ACC112 (cell line): Measurements from ENCODE around the gene NFASC.

ENCODE experiments used
- H2AFZ ChIP-seq: fragments of 200-600 bp; sonication (generic); one replicate; pipeline ENCODE4 v1.6.0; 2017; ENCODE audit warnings: antibody characterized with exemption, low read length; ENCODE audit not compliant: unreplicated experiment
- H3K27ac ChIP-seq: fragments of 200-600 bp; sonication (generic); 2 replicates; pipeline ENCODE4 v1.5.1; 2014; ENCODE audit warnings: low read depth, mild to moderate bottlenecking, antibody characterized with exemption, low read length, moderate library complexity
- H3K27me3 ChIP-seq: fragments of 200-600 bp; sonication (generic); 2 replicates; pipeline ENCODE4 v1.6.1; 2014; ENCODE audit warnings: mild to moderate bottlenecking, antibody characterized with exemption, low read length, moderate library complexity, mixed read lengths; ENCODE audit not compliant: insufficient read depth
- H3K36me3 ChIP-seq: fragments of 200-600 bp; sonication (generic); 2 replicates; pipeline ENCODE4 v1.6.1; 2016; ENCODE audit warnings: mild to moderate bottlenecking, antibody characterized with exemption, low read length, moderate library complexity, mixed read lengths; ENCODE audit not compliant: insufficient read depth
- H3K4me1 ChIP-seq: fragments of 200-600 bp; sonication (generic); one replicate; pipeline ENCODE4 v1.6.1; 2016; ENCODE audit warnings: low read length, mixed read lengths; ENCODE audit not compliant: insufficient read depth, unreplicated experiment, control insufficient read depth
- H3K4me3 ChIP-seq: fragments of 200-600 bp; sonication (generic); 2 replicates; pipeline ENCODE4 v1.5.1; 2014; ENCODE audit warnings: mild to moderate bottlenecking, low read depth, low read length
- H3K79me2 ChIP-seq: fragments of 200-600 bp; sonication (generic); one replicate; pipeline ENCODE4 v1.6.0; 2016; ENCODE audit warnings: low read length; ENCODE audit not compliant: control insufficient read depth, unreplicated experiment, insufficient read depth

Gene NFASC

DNA sequence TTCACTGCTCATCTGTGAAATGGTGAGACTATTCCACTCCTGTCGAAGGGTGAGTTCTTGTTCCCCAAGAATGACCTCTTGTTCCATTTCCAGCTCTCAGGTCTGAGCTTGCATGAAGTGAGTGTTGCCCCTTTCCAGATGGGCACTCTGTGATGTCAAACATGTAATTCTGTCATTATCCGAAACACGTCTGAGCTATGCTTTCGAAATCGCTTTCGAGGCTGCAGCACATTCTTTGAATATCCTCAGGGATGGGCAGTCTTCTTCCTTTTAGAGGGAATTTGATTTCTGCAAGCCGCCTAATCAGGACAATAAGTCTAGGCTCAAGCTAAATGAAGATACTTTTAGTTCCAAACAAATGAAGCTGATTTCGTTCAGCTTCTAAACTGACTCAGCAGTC is 15.1 kb downstream of the NFASC start:
- Histone ChIP-seq H3K36me3 (no peaks in the 10 kb centered on the region), H3K27me3 (no peaks in the 10 kb centered on the region), H3K27ac (peak overlapping the region; percentile 85), H2AFZ (peak overlapping the region; percentile 55), H3K4me1 (peaks cover 40% of the 10 kb centered on the region), H3K79me2 (peaks cover 3% of the 10 kb centered on the region), H3K4me3 (peak overlapping the region; percentile 74)

DNA sequence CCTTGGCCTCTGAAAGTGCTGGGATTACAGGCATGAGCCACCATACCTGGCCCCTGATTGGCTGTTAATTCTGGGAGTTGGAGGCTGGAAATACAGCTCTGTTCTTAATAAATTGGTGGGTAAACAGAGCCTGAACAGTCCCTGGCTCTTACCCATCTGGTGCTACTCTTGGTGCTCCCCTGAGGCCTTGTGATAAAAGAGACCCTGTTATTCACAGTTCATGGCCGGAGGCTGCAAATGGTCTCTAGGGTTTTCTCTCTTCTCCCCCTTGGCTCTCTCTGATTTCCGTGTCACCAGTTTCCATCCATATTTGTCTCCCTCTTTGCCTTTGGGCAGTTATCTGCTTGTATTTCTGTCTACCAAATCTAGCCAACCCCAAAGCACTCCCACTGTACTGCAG is 17.2 kb downstream of the NFASC start:
- Histone ChIP-seq H3K27me3 (no peaks in the 10 kb centered on the region), H3K4me3 (no peak overlapping the region), H3K4me1 (peaks cover 53% of the 10 kb centered on the region), H3K36me3 (peaks cover 4% of the 10 kb centered on the region; the same call in 1 of the 2 replicates), H3K79me2 (peaks cover 3% of the 10 kb centered on the region), H3K27ac (peak overlapping the region; percentile 72), H2AFZ (no peak overlapping the region)

DNA sequence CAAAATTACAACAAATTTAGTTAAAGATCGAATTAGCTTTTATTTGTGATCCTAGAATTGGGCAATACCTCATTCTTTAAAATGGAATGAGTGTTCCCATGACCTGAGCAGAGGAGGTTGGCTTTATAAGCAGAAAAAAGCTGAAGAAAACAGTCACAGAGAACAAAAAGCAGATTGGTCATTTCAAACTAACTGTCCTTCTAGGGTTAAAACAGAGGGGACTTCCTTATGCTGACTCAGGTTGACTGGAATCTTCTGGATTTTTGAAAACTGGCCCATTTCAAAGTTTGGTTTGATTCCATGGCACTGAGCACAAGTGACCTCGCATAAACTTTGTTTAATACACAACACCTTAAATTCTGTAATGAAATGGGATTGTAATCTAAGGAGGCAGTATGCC is 17.6 kb downstream of the NFASC start:
- H3K4me3 ChIP-seq = no peak overlapping the region
- no peaks in the 10 kb centered on the region for H3K27me3 ChIP-seq
- H3K79me2 ChIP-seq = peaks cover 3% of the 10 kb centered on the region
- H3K4me1 ChIP-seq = peaks cover 58% of the 10 kb centered on the region
- H2AFZ ChIP-seq = no peak overlapping the region
- peak overlapping the region; percentile 72 for H3K27ac ChIP-seq
- peaks cover 4% of the 10 kb centered on the region; the same call in 1 of the 2 replicates for H3K36me3 ChIP-seq

DNA sequence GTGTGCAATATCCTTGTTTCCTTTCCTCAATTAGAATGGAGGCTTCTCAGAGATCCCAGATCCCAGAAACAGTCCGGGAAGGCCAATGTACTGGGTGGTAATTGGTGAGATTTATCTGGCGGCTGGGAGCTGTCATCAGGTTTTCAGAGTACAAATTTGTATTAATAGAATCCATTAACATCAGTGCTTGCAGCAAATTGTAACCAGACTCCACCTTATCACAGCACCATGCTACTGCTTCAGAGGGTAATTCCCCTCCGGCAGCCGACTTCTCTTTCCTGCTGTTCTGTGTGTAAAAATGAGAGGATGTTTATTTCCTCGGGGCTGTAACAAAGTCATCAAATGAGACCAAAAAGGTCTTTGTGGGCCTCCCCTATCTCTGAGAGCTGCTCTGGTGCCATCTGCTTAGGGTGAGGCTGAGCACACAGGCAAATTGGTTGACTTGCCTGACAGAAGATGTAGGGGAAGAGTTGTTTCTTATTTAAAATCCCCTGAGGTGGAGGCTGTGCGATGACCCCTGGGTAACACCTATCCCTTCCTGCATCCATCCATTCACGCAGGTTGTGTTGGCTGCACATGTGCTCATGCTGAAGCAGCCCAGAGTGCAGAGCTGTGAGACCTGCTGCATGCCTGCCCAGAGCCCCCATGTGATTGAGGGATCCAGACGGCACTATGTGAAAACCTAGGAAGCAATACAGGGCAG is 19.2 kb downstream of the NFASC start:
- H3K27ac ChIP-seq = no peak overlapping the region

DNA sequence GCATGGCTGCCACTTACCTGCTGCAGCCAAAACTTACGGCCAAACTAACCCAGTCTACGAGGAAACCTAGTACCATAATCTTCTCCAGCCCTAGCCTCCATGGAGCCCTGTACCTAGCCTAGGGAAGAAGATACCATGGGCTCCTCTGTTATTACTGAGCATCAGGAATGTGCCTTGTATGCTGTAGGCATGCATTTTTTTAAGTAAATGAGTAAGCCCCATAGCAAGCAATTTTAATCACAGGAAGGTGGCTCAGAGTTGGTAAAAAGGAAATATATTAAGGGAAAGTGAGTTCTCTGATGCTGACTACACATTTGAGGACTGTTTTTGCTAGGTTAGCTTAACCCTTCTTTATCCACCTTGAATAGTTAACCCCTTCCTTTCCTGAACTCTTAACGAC is 21.2 kb downstream of the NFASC start:
- peaks cover 4% of the 10 kb centered on the region; the same call in 1 of the 2 replicates for H3K36me3 ChIP-seq
- H3K4me3 ChIP-seq = no peak overlapping the region; the same call in 1 of the 2 replicates
- H3K4me1 ChIP-seq = peaks cover 54% of the 10 kb centered on the region
- H3K79me2 ChIP-seq = peaks cover 9% of the 10 kb centered on the region
- no peak overlapping the region; the same call in 1 of the 2 replicates for H3K27ac ChIP-seq
- H3K27me3 ChIP-seq = no peaks in the 10 kb centered on the region
- no peak overlapping the region for H2AFZ ChIP-seq

More for the DNA sequence above, 19.2 kb downstream of the NFASC start:
- H3K27me3 ChIP-seq = no peaks in the 10 kb centered on the region
- H2AFZ ChIP-seq = no peak overlapping the region
- H3K36me3 ChIP-seq = peaks cover 4% of the 10 kb centered on the region; the same call in 1 of the 2 replicates
- H3K79me2 ChIP-seq = no peaks in the 10 kb centered on the region
- H3K4me3 ChIP-seq = no peak overlapping the region
- H3K4me1 ChIP-seq = peaks cover 68% of the 10 kb centered on the region

DNA sequence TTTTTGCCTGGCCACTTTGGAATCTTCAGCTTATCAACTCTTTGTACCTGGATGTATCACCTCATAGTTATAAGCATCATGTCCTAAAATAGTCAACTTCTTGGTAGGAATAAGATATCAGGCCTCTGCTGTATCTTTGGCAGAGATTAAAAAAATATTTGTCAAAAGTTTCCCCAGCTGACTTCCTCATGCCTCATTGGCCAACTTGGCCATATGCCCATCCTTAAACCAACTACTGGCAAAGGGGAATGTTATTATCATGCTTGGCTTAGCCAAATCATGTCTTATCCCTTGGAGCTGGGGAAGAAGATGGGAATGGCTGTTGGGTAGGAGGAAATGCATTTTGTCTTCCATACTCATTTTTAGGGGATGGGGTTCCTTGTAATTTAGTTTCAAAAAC is 23.4 kb downstream of the NFASC start:
- Histone ChIP-seq H3K4me3 (no peak overlapping the region), H3K27me3 (no peaks in the 10 kb centered on the region), H3K79me2 (peaks cover 9% of the 10 kb centered on the region), H3K36me3 (peaks cover 4% of the 10 kb centered on the region; the same call in 1 of the 2 replicates), H3K4me1 (peaks cover 41% of the 10 kb centered on the region), H3K27ac (peak overlapping the region; percentile 45), H2AFZ (no peak overlapping the region)

DNA sequence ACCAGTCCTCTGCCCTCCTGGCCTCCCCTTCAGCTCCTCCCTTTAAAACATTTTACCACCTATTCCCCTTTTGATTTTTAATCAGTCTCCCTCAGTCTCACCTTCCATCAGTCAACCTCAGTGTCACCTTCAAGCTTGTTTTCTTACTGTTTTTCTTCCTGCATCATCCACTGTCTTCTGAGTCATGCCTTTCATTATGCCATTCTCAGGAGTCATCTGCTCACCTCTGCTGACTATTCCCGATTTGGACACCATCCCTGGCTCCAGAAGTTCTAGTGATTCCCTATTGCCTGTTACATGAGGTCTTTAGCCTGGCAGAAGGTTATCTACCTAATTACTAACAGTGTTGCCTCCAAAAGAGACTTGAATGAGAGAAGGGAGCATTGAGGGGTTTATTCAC is 23.9 kb downstream of the NFASC start:
- no peaks in the 10 kb centered on the region for H3K27me3 ChIP-seq

DNA sequence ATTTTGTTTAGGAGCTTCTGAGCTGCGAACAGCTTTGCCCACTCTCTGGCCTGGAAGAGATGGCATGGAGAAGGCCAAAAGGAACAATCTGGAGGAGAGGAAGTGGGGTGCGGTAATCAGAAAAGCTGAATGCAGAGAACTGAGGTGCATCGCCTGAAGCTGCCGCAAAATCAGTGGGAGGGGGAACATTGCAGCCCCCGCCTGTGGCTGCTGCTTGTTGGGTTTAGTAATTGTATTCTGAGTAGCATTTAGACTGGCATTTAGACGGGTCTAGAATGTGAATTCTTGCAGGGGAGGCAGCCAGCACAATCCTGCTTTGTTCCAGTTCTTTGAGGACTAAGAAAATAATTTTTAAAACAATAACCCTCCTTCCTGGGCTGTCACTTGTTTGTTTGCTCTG is 25.4 kb downstream of the NFASC start:
- Histone ChIP-seq H2AFZ (no peak overlapping the region), H3K79me2 (peaks cover 17% of the 10 kb centered on the region), H3K27me3 (no peaks in the 10 kb centered on the region), H3K4me3 (no peak overlapping the region), H3K4me1 (peaks cover 37% of the 10 kb centered on the region), H3K36me3 (peaks cover 4% of the 10 kb centered on the region; the same call in 1 of the 2 replicates), H3K27ac (no peak overlapping the region)

More for the DNA sequence above, 23.9 kb downstream of the NFASC start:
- Histone ChIP-seq H3K79me2 (peaks cover 12% of the 10 kb centered on the region), H3K4me3 (no peak overlapping the region), H3K4me1 (peaks cover 37% of the 10 kb centered on the region), H3K36me3 (peaks cover 4% of the 10 kb centered on the region; the same call in 1 of the 2 replicates), H2AFZ (no peak overlapping the region), H3K27ac (peak overlapping the region; percentile 45; the same call in 1 of the 2 replicates)

DNA sequence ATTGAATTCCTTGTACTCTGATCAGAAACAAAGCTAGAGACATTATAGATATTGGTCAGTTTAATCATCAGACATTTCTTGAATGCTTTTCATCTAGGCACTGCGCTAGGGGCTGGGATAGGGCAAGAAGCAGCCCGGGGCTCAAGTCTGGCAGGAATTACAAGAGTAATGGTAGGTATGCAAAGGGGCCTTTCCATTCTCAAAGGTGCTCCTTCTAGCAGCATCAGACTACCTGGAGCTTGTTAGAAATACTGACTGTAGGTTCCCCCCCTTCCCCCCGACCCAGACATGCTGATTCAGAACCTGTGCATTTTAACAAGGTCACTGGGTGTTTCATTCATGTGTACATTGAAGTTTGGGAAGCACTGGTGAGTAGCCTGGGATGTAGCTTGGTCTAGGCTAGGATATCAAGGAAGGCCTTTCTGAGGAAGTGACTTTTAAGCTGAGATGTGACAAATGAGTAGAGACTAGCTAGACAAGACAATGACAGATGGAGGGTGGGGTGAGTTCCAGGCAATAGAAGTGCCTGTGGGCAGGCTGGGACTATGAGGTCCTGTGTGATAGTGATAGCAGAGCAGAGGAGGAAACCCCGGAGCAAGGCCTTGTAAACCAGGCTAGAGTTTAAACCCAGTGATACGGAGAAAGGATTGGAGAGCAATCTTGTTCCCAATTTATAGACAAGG is 26.3 kb downstream of the NFASC start:
- H3K79me2 ChIP-seq = peaks cover 19% of the 10 kb centered on the region
- H3K27me3 ChIP-seq = no peaks in the 10 kb centered on the region
- no peak overlapping the region for H3K4me3 ChIP-seq

DNA sequence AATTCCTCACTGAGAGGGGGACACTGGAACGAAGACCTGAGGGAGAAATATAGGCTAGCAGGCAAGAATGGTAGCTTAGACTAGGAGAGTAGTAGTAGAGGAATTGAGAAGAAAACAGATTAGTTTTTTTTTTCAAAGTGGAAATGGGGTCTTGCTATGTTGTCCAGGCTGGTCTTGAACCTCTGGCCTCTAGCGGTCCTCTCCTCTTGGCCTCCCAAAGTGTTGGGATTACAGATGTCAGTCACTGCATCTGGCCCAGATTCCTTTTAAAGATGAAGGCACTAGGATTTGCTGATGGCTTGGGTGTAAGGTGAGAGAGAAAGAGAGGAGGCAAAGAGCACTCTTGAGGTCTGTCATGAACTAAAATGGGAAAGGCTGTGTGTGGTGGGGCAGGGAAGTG is 30.1 kb downstream of the NFASC start:
- no peaks in the 10 kb centered on the region for H3K36me3 ChIP-seq
- no peak overlapping the region for H3K4me3 ChIP-seq
- H3K27me3 ChIP-seq = no peaks in the 10 kb centered on the region
- H3K4me1 ChIP-seq = no peaks in the 10 kb centered on the region
- no peak overlapping the region for H2AFZ ChIP-seq
- H3K79me2 ChIP-seq = peaks cover 22% of the 10 kb centered on the region
- H3K27ac ChIP-seq = no peak overlapping the region

More for the DNA sequence above, 26.3 kb downstream of the NFASC start:
- no peak overlapping the region for H2AFZ ChIP-seq
- peaks cover 32% of the 10 kb centered on the region for H3K4me1 ChIP-seq
- peaks cover 4% of the 10 kb centered on the region; the same call in 1 of the 2 replicates for H3K36me3 ChIP-seq
- H3K27ac ChIP-seq = no peak overlapping the region
